GM12891 (cell line): ENCODE data around the gene TMEM33.
"Not testable (repeated sequence)": the region's sequence is repeated elsewhere in the genome, so short reads cannot be mapped to it uniquely, and the experiment has no call there.

Source experiments
- DNase-seq: peaks from one replicate; pipeline ENCODE4 v3.0.0; 2011; ENCODE audit warnings: low spot score; ENCODE audit not compliant: insufficient read length
- FAIRE-seq: peaks from 2 replicates; lab custom pipeline; 2011; peaks lifted over from hg19 to GRCh38; lab: Jason Lieb, UNC
- PAX5 ChIP-seq: IDR thresholded peaks from 2 replicates; pipeline ENCODE4 v1.6.1; 2011; ENCODE audit warnings: low read length, moderate library complexity, mild to moderate bottlenecking; ENCODE audit not compliant: insufficient read depth, severe bottlenecking
- POLR2A ChIP-seq: IDR thresholded peaks from 2 replicates; pipeline ENCODE4 v1.6.1; 2011; ENCODE audit warnings: low read depth, low read length, control low read depth
- POLR2AphosphoS5 ChIP-seq: IDR thresholded peaks from 2 replicates; pipeline ENCODE4 v1.6.1; 2011; ENCODE audit warnings: low read depth, low read length, control low read depth
- POU2F2 ChIP-seq: IDR thresholded peaks from 2 replicates; pipeline ENCODE4 v1.6.1; 2011; ENCODE audit warnings: low read depth, mild to moderate bottlenecking, control low read depth, low read length, moderate library complexity
- SPI1 ChIP-seq: IDR thresholded peaks from 2 replicates; pipeline ENCODE4 v1.6.1; 2011; ENCODE audit warnings: low read depth, low read length, control low read depth
- TAF1 ChIP-seq: IDR thresholded peaks from 2 replicates; pipeline ENCODE4 v1.6.1; 2011; ENCODE audit warnings: low read depth, low read length, control low read depth

The TMEM33 gene

DNA sequence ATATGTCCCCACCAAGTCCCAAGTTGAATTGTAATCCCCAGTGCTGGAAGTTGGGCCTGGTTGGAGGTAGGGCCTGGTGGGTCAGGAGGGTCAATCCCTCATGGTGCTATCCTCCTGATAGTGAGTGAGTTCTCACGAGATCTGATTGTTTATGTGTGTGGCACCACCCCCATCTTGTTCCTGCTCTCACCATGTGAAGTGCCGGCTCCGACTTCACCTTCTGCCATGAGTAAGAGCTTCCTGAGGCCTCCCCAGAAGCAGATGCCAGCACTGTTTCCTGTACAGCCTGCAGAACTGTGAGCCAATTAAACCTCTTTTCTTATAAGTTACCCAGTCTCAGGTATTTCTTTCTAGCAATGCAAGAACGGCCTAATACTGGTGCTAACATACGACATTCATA is 22.7 kb upstream of the TMEM33 start:
- FAIRE-seq (no peak), DNase-seq (no peak)
- TF ChIP-seq TAF1, result no peak
- TF ChIP-seq POLR2A, result no peak
- TF ChIP-seq SPI1, result no peak
- TF ChIP-seq PAX5, result no peak
- TF ChIP-seq POLR2AphosphoS5, result no peak
- TF ChIP-seq POU2F2, result no peak

- no peak for FAIRE-seq
These were observed 21.7 kb upstream of the TMEM33 start for GRCh38 chr4:41913509-41913908.

DNA sequence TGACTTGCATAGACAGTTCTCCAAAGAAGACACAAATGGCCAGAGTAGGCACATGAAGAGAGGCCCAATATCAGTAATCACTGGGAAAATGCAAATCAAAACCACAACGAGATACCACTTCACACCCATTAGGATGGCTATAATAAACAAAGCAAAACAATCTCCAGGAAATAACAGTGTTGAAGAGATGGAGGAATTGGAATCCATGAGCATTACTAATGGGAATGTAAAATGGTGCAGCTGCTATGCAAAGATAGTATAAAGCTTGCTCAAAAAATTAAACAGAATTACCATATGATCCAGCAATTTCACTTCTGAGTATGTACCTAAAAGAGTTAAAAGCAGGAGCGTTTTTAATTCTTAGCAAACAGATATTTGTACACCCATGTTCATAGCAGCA is 17.0 kb upstream of the TMEM33 start:
- DNase-seq (no peak), FAIRE-seq (no peak)
- TF ChIP-seq POLR2A (no peak), POLR2AphosphoS5 (no peak), PAX5 (no peak), TAF1 (no peak), SPI1 (no peak), POU2F2 (no peak)

More at GRCh38 chr4:41913509-41913908, 21.7 kb upstream of the TMEM33 start:
- DNase-seq, result no peak
- TF ChIP-seq POLR2A, result no peak
- no peak for TF ChIP-seq PAX5
- TF ChIP-seq POU2F2, result no peak
- TF ChIP-seq TAF1, result no peak
- no peak for TF ChIP-seq SPI1
- no peak for TF ChIP-seq POLR2AphosphoS5

DNA sequence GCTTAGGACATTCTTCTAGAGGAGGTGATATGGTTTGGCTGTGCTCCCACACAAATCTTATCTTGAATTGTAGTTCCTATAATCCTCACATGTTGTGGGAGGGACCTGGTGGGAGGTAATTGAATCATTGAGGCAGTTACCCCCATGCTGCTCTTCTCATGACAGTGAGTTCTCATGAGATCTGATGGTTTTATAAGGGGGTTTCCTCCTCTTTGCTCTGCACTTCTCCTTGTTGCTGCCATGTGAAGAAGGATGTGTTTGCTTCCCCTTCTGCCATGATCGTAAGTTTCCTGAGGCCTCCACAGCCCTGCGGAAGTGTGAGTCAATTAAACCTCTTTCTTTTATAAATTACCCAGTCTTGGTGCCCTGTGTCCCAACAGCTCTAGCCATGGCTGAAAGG is 14.8 kb upstream of the TMEM33 start:
- not testable (repeated sequence) for FAIRE-seq, DNase-seq

- DNase-seq, result no peak
- no peak for FAIRE-seq
- TF ChIP-seq POU2F2 (no peak), SPI1 (no peak), POLR2AphosphoS5 (no peak), POLR2A (no peak), TAF1 (no peak), PAX5 (no peak)
These were observed 13.8 kb upstream of the TMEM33 start for GRCh38 chr4:41921476-41921875.

GRCh38 chr4:41927796-41928499 is 7.3 kb upstream of the TMEM33 start:
- DNase-seq (no peak), FAIRE-seq (no peak)
- TF ChIP-seq POU2F2 (no peak), TAF1 (no peak), PAX5 (no peak), POLR2A (no peak), POLR2AphosphoS5 (no peak), SPI1 (no peak)

DNA sequence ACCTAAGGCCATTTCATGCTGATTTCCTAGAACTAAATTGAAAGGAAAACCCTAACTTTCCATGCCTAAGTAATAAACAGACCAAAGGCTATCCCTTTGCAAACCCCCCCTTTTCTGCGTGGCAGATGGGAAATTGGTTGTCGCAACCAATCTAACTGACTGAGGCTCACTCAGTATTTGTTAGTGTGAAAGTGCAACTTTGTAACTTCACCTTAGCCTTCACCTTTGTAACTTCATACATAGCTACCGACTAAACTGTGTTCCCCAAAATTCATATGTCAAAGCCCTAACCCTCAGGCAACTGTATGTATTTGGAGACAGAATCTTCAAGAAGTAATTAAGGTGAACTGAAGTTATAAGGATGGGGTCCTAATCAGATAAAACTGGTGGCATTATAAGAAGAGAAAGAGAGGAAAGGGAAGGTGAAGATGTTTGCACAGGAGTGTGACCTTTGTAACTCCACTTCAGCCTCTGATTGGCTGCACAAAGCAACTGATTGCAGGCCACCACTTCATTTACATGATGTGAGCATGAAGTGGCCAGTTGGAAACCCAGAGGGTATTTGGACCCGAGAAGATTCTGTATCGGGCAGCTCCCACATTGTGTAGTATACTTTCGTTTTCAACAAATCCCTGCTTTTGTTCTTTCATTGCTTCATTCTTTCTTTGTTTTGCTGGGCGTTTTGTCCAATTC is 4.9 kb upstream of the TMEM33 start:
- FAIRE-seq (no peak), DNase-seq (no peak)
- TF ChIP-seq POU2F2 (no peak), TAF1 (no peak), SPI1 (no peak)

DNA sequence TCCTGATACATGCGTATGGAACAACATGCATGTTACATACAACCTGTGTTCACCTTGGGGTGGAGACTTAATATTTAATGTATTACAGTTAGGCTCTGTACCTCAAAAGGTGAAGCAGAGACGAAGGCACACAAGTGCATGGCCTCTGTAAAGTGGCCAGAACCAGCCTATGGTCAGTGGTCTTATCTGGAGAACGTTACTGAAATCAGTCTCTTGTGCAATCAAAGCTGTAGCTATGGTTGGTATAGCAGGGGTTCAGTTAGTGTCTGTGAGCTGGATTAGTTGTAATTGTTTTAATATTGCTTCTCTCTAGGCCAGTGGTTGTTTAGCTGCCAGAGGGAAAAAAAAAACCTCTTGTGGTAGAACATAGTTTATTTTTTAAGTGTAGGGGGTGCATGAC is 2.2 kb upstream of the TMEM33 start:
- TF ChIP-seq POLR2AphosphoS5, result no peak
- TF ChIP-seq PAX5, result no peak
- TF ChIP-seq TAF1, result no peak
- TF ChIP-seq POU2F2, result no peak
- TF ChIP-seq SPI1, result no peak
- TF ChIP-seq POLR2A, result no peak
- FAIRE-seq (no peak), DNase-seq (no peak)

- TF ChIP-seq POU2F2, result no peak
- TF ChIP-seq POLR2A, result no peak
- TF ChIP-seq PAX5, result no peak
- no peak for TF ChIP-seq POLR2AphosphoS5
- no peak for TF ChIP-seq SPI1
- no peak for TF ChIP-seq TAF1
- no peak for DNase-seq
- no peak for FAIRE-seq
These were observed 1.2 kb upstream of the TMEM33 start for GRCh38 chr4:41933997-41934503.

DNA sequence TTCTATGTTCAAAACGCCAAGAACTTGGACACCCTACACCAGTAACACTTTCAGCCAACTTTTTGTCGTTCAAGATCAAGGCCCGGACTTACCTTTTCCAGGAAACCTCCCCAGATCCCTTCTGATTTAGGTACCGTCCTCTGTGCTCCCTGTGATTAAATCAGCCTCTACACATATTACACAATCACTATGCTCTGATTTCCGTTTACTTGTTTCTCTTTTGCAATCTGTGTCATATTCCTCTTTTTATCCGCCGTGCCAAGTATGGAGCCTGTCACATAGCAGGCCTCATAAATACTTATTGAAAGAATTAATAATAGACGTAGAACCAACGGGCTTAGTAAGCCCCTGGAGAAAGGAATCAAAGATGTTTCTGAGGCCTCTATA is 722 bp upstream of the TMEM33 start:
- no peak for DNase-seq
- FAIRE-seq, result peak; percentile 16
- no peak for TF ChIP-seq SPI1
- TF ChIP-seq POU2F2, result no peak
- no peak for TF ChIP-seq PAX5
- no peak for TF ChIP-seq POLR2AphosphoS5
- no peak for TF ChIP-seq POLR2A
- no peak for TF ChIP-seq TAF1
